Activated CD8-positive, alpha-beta memory T cell treated with anti-CD3 and anti-CD28 coated beads for 1 hour (primary cell): ENCODE measurements around the gene PHYKPL.

Experiments
- DNase-seq, 2 donors: peaks; one replicate each; pipeline ENCODE4 v3.0.0-alpha.2; 2020; ENCODE audit warnings: low read depth in 1 of 2; ENCODE audit errors: extremely low read depth in 1 of 2

Gene PHYKPL

DNA sequence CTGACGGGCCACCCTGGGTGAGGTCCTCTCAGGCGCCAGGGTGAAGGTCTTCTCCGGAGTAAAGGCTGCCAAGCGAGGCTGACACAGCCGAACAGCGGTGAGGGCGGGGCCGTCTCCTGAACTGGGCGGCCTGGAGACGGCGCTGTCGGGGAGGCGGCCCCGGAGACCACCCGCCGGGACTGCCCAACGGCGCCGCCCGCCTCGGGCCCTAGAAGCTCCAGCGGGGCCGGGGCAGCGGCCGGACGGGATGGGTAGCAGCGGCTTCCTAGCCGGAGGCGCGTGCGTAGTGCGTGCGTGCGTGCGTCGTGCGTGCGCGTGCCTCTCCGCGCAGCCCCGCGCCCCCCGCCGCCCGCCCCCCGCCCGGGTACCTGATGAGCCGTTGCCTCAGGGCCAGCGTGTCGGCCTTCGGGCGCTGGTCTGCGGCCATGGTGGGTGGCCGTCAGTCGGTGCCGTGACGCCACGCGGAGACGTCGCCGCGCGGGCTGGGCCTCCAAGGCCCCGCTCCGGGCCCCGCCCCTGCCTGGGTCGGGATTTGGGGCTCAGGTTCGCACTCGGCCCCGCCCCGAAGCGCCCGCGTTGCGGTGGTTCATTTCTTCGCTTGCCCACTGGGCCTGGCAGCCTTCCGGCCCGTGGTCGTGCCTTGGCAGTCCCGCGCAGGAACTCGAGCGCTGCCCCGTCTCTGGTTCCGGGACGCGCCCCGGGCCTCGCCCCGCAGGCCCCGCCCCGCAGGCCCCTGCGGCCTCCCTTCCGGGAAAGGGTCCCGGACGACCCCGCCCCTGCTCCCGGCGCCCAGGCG is at the start of gene PHYKPL:
Gene PHYKPL, minus strand, starts transcription at position 679 of the 796 bp plus-strand sequence. Its CDS starts 252 bp downstream, at position 427.
- DNase-seq, result peak in 1 of 2 donors; percentile 51

DNA sequence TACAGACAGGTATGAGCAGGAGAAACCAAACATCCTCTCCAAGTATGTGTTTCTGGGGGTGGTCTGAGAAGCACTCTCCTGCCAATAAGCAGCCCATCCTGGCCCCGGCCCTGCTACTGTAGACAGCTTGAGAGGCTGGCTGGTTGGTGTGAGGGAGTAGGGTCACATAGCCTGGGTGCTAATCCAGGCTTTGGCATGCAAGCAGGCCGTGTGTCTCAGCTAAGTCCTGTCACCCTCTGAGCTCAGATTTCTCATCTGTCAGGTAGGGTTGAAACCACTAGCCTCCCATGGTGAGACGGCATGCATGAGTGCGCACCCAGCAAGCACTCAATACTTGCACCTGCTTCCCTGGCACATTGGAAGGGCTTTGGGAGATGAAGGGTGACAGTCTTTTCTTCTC is 49.8 kb upstream of the PHYKPL start:
- DNase-seq, result no peak

DNA sequence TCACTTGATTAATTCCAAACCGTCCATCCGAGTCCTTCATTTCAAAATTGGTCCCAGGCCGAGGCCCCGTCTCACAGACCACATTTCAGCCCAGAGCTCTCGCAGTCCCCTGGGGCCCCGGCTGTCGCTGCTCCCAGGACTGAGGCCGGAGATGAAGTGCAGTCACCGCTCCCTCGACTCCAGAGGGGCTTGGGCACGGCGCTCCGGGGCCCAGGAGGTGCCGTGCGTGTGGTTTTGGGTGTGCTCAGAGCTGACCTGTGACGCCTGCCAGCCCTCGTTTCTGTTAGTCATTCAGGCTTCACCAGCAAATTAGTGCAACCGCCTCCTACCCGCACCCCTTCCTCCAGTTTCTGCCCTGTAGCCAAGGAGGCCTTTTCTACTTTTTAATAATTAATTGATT is 48.7 kb upstream of the PHYKPL start:
- no peak for DNase-seq

DNA sequence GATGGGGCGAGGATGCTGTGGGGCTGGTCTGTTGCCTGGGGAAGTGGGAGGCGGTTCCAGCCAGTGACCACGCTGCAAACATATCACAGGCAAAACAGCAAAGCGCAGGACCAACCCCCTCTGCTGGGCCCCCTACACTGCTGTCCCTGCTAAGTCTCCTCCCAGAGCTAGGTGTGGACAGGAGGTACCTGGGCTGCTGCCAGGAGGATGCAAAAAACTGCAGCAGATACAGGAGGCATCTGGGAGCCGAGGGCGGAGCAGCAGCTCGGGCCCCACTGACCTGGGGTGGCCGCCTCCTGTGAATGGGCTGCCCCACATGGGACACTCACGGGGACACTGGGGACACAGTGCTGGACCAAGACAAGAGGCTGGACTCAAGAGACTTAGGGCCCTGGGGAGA is 48.0 kb upstream of the PHYKPL start:
- no peak for DNase-seq

- DNase-seq, result peak; percentile 19 to 46
These were observed 47.3 kb upstream of the PHYKPL start for GRCh38 chr5:178279723-178280438.

- DNase-seq, result no peak
These were observed 46.6 kb upstream of the PHYKPL start for GRCh38 chr5:178279026-178279722.

- DNase-seq, result no peak
These were observed 45.9 kb upstream of the PHYKPL start for GRCh38 chr5:178278358-178279023.

GRCh38 chr5:178277866-178278265 is 45.3 kb upstream of the PHYKPL start:
- DNase-seq, result no peak

DNA sequence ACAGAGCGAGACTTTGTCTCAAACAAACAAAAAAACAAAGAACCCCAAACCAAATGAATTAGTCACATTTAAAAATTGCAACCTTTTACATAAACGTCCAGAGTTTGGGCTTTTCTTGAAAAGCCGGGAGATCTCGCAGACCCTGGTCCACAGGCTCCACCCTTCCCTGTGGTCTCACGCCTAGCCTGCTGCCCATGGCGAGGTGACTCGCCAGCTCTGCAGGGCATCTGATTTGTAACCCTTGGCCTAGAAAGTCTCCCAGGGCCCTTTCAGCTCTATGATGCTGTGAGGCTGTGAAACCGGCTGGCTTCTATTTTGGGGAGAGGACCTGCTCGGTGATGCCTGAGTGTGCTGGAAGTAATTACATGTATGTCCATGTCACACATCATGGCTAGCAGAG is 44.7 kb upstream of the PHYKPL start:
- DNase-seq, result no peak

GRCh38 chr5:178274781-178275537 is 42.4 kb upstream of the PHYKPL start:
- no peak for DNase-seq

- DNase-seq, result no peak
These were observed 41.3 kb upstream of the PHYKPL start for GRCh38 chr5:178273665-178274541.

- DNase-seq, result no peak
These were observed 40.4 kb upstream of the PHYKPL start for GRCh38 chr5:178273041-178273440.

- no peak for DNase-seq
These were observed 40.0 kb upstream of the PHYKPL start for GRCh38 chr5:178272591-178272990.

DNA sequence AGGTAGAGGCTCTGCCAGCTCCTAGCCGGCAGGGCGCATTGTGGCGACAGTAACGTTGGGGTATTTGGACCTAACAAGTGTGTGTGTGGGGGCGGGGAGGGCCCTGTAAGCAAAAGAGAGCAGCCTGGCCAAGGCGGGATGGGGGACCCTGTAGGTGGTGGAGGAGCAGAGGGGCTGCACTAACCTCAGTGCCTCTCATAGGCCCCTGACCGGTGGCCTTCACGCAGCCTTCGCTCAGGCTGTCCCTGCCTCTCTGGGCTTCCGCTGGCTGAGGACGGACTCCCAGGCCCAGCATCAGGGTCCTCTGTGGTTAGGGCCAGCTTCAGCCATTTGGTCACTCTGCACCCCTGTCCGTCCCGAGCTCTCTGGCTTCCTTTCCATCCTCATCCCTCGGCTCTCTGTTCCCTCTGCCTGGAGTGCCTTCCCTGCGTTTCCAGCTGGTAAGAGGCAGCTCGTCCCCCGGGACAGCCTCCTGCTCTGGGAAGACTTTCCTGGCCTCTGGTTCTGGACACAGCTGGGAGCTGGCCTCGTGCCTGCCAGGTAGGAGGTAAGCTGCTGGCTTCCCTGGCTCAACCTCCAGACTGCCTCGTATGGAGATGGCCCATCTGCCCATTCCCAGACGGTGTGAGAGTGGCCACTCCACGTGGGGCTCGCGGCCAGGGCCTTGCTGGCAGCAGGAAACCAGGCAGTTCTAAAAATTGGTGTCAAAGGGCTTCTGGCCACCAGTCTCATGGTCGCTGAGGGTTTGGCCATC is 39.3 kb upstream of the PHYKPL start:
- no peak for DNase-seq

DNA sequence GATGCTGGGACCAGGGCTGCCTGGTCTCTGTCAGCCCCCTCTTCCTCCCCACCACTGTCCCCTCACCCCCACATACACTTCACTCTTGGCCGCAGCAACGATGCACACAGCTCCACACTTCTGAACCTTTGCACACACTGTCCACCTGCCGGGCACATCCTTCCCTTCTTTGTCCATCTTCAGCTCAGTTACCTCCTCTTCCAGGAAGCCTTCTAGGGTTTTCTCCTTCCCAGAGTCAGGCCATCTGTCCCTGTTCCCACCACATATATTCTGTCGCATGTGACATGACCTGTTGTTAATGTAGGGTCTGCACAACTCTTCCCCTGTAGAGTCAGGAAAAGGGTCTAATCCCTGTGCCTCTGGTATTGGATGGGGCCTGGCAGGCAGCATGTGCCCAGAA is 38.6 kb upstream of the PHYKPL start:
- no peak for DNase-seq

- no peak for DNase-seq
These were observed 36.9 kb upstream of the PHYKPL start for GRCh38 chr5:178269499-178269898.

DNA sequence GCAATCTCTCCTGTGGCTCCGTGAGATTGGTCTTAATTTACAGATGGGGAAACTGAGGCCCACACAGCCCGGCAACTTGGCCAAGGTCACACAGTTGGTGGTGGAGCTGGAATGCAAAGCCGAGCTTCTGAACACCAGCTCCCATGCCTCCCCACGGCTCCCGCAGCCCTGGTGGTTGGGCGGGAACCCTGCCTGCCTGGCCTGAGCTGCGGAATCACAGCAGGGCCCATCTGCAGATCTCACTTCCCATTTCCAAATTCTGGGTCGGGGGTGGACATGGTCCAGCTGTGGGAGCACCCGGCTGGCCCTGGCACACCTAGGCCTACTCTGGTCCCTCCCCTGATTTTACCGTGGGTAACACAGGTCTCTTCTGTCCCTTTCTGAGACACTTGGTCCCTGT is 35.3 kb upstream of the PHYKPL start:
- no peak for DNase-seq

GRCh38 chr5:178267245-178267644 is 34.6 kb upstream of the PHYKPL start:
- DNase-seq, result no peak

DNA sequence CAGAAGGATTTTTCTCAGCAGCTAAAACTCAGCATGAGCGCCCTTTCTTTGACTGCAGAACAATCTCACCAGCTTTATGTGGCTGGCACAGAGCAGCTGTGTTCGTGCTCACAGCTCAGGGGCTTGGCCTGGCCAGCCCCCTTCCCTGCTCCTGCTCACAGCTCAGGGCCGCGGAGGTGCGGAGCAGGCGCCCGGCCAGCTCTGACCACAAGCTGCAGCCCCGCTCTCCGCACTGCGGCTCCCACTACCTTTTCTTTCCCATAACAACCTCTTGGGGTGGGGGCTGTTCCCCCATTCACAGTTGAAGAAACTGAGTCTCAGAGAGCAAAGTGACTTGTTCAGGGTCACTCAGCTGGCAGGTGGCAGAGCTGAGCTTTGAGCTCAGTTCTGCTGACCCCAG is 34.0 kb upstream of the PHYKPL start:
- no peak for DNase-seq
